ENCODE data around the gene ANO2.

ANO2 gene

GRCh38 chr12:5650281-5650680 lies 294.8 kb downstream of the ANO2 start:
- intact Hi-C loops (cut with DNase I; ENCODE audit: low total_unique reads) = loop anchor here (5.0 kb wide), 1 partner anchor 223 kb away; no protein-coding TSS in a partner anchor
- Histone ChIP-seq H3K27ac (no peak overlapping the region), H3K36me3 (no peaks in the 10 kb centered on the region), H3K4me1 (peaks cover 0 to 3% (median 0%) of the 10 kb centered on the region in 4 donors), H3K9me3 (no peaks in the 10 kb centered on the region), H3K4me3 (no peak overlapping the region), H3K27me3 (peaks cover 0 to 13% of the 10 kb centered on the region in 2 donors)
- no peak for DNase-seq
- no peak for TF ChIP-seq CTCF (IDR thresholded peaks at IDR 0.05)

GRCh38 chr12:5648692-5649359 lies 296.2 kb downstream of the ANO2 start:
- intact Hi-C loops (cut with DNase I; ENCODE audit: low total_unique reads) = no loop called here
- Histone ChIP-seq H3K27ac (no peak overlapping the region), H3K4me3 (no peak overlapping the region), H3K4me1 (peaks cover 0 to 3% (median 0%) of the 10 kb centered on the region in 4 donors), H3K9me3 (peaks cover 0 to 3% (median 0%) of the 10 kb centered on the region in 3 donors), H3K27me3 (peaks cover 0 to 13% of the 10 kb centered on the region in 2 donors), H3K36me3 (no peaks in the 10 kb centered on the region)
- peak; percentile 57 to 60 for TF ChIP-seq CTCF (IDR thresholded peaks at IDR 0.05)
- DNase-seq = no peak

GRCh38 chr12:5643266-5643665 lies 301.8 kb downstream of the ANO2 start:
- TF ChIP-seq CTCF (IDR thresholded peaks at IDR 0.05) = no peak
- H3K27ac ChIP-seq = no peak overlapping the region
- H3K4me1 ChIP-seq = no peaks in the 10 kb centered on the region
- no peaks in the 10 kb centered on the region for H3K36me3 ChIP-seq
- intact Hi-C loops (cut with DNase I; ENCODE audit: low total_unique reads) = no loop called here
- H3K9me3 ChIP-seq = peaks cover 0 to 3% (median 0%) of the 10 kb centered on the region in 3 donors
- peaks cover 0 to 6% of the 10 kb centered on the region in 2 donors for H3K27me3 ChIP-seq
- no peak overlapping the region for H3K4me3 ChIP-seq
- no peak for DNase-seq

GRCh38 chr12:5637698-5638097 lies 307.4 kb downstream of the ANO2 start:
- Histone ChIP-seq H3K9me3 (no peaks in the 10 kb centered on the region), H3K4me3 (no peak overlapping the region), H3K27me3 (peaks cover 0 to 6% of the 10 kb centered on the region in 2 donors), H3K4me1 (no peaks in the 10 kb centered on the region), H3K27ac (no peak overlapping the region), H3K36me3 (no peaks in the 10 kb centered on the region)
- no peak for TF ChIP-seq CTCF (IDR thresholded peaks at IDR 0.05)
- intact Hi-C loops (cut with DNase I; ENCODE audit: low total_unique reads) = no loop called here
- DNase-seq = no peak

- peaks cover 0 to 6% of the 10 kb centered on the region in 2 donors for H3K27me3 ChIP-seq
- H3K36me3 ChIP-seq = no peaks in the 10 kb centered on the region
- H3K4me1 ChIP-seq = no peaks in the 10 kb centered on the region
- no peak overlapping the region for H3K27ac ChIP-seq
- DNase-seq = no peak
- TF ChIP-seq CTCF (IDR thresholded peaks at IDR 0.05) = no peak
- no peak overlapping the region for H3K4me3 ChIP-seq
- intact Hi-C loops (cut with DNase I; ENCODE audit: low total_unique reads) = no loop called here
- no peaks in the 10 kb centered on the region for H3K9me3 ChIP-seq
Measured at GRCh38 chr12:5636907-5637306, 308.2 kb downstream of the ANO2 start.
